PC-3 (cell line): ENCODE measurements around the gene EPB41L4B. TPM values are rescaled to one million over a fixed set of nuclear protein-coding genes. Genes with fewer than 3 reads are reported as not detected.

Experiments
- ATAC-seq: fragments of 200-7000 bp; cut with Tn5 transposase; 2 replicates; pipeline ENCODE4 v1.9.1; 2020; ENCODE audit warnings: mild to moderate bottlenecking, moderate library complexity
- BruUV-seq: library from RNA; stranded (reverse); fragments of 400-500 nt; replicated peaks from 2 replicates; lab custom pipeline; 2021; lab: Mats Ljungman, UMichigan
- CTCF ChIA-PET: fragments of 300-600 bp; sonication (Branson Sonifier 250); formaldehyde crosslinking; loops from one replicate; lab custom pipeline; 2022; ENCODE audit warnings: antibody characterized with exemption; lab: Charles Lee
- POLR2A ChIA-PET: fragments of 300-600 bp; sonication (Branson Sonifier 250); formaldehyde crosslinking; loops from one replicate; lab custom pipeline; 2022; ENCODE audit warnings: antibody characterized with exemption; ENCODE audit not compliant: unreplicated experiment; lab: Charles Lee
- DNase-seq: peaks from one replicate; pipeline ENCODE4 v3.0.0-alpha.2; 2015
- H2AFZ ChIP-seq: fragments of 300-600 bp; sonication (generic); 2 replicates; pipeline ENCODE4 v1.6.0; 2016; ENCODE audit warnings: antibody characterized with exemption, low read length
- H3F3A ChIP-seq: fragments of 300-600 bp; sonication (generic); one replicate; pipeline ENCODE4 v1.6.0; 2017; ENCODE audit warnings: antibody characterized with exemption, low read length, control low read depth, mild to moderate bottlenecking; ENCODE audit not compliant: unreplicated experiment
- H3K27ac ChIP-seq: fragments of 300-600 bp; sonication (generic); 2 replicates; pipeline ENCODE4 v1.5.1; 2016; ENCODE audit warnings: mild to moderate bottlenecking, low read length
- H3K27me3 ChIP-seq: fragments of 300-600 bp; sonication (generic); 2 replicates; pipeline ENCODE4 v1.6.1; 2016; ENCODE audit warnings: low read length, mixed read lengths
- H3K36me3 ChIP-seq: fragments of 300-600 bp; sonication (generic); 2 replicates; pipeline ENCODE4 v1.6.1; 2016; ENCODE audit warnings: low read depth, mixed run types, low read length, mixed read lengths
- H3K4me1 ChIP-seq: fragments of 300-600 bp; sonication (generic); 2 replicates; pipeline ENCODE4 v1.5.1; 2016; ENCODE audit warnings: low read length; ENCODE audit not compliant: insufficient read depth
- H3K4me2 ChIP-seq: fragments of 300-600 bp; sonication (generic); 2 replicates; pipeline ENCODE4 v1.6.0; 2016; ENCODE audit warnings: low read length
- H3K4me3 ChIP-seq: fragments of 300-600 bp; sonication (generic); 2 replicates; pipeline ENCODE4 v1.5.1; 2016; ENCODE audit warnings: mild to moderate bottlenecking, low read length, mixed read lengths
- H3K79me2 ChIP-seq: fragments of 300-600 bp; sonication (generic); 2 replicates; pipeline ENCODE4 v1.6.1; 2017; ENCODE audit warnings: low read length, mixed read lengths
- H3K9ac ChIP-seq: fragments of 300-600 bp; sonication (generic); 2 replicates; pipeline ENCODE4 v1.6.0; 2016; ENCODE audit warnings: mild to moderate bottlenecking, low read length
- H3K9me2 ChIP-seq: fragments of 300-600 bp; sonication (generic); replicated peaks from 2 replicates; pipeline ENCODE4 v1.6.1; 2016; ENCODE audit warnings: mixed run types, low read length, mixed read lengths
- H3K9me3 ChIP-seq: fragments of 300-600 bp; sonication (generic); 2 replicates; pipeline ENCODE4 v1.6.1; 2016; ENCODE audit warnings: low read length, mixed read lengths
- H4K20me1 ChIP-seq: fragments of 300-600 bp; sonication (generic); 2 replicates; pipeline ENCODE4 v1.6.1; 2016; ENCODE audit warnings: low read length, mixed read lengths
- CTCF ChIP-seq: fragments of 300-600 bp; sonication (generic); conservative IDR thresholded peaks from 2 replicates; pipeline ENCODE4 v1.5.1; 2017; ENCODE audit warnings: antibody characterized with exemption, low read depth, mild to moderate bottlenecking, low read length
- EZH2 ChIP-seq: fragments of 300-600 bp; sonication (generic); IDR thresholded peaks from one replicate; pipeline ENCODE4 v1.6.1; 2017; ENCODE audit warnings: antibody characterized with exemption, mild to moderate bottlenecking, low read length; ENCODE audit not compliant: unreplicated experiment
- EZH2phosphoT487 ChIP-seq: fragments of 300-600 bp; sonication (generic); IDR thresholded peaks from 2 replicates; pipeline ENCODE4 v1.6.1; 2018; ENCODE audit warnings: mild to moderate bottlenecking, antibody characterized with exemption, low read length, borderline replicate concordance
- intact Hi-C: fragments of 100-400 bp; cut with micrococcal nuclease; formaldehyde crosslinking; loops from 2 replicates; pipeline ENCODE4 v1.9.0; 2023
- total RNA-seq: library from RNA; depleted of rRNA; stranded (reverse); fragments of >200 nt; gene quantifications from 2 replicates; pipeline ENCODE4 v1.2.3, GENCODE V29; 2014

EPB41L4B gene
- total RNA-seq, 1 experiment from 2014 or later, result 11.2 TPM

- H3K9me3 ChIP-seq, result no peaks in the 10 kb centered on the region
- no TSS peak for BruUV-seq
- H3K27ac ChIP-seq, result peak overlapping the region; percentile 54
- no peaks in the 10 kb centered on the region for H3K9me2 ChIP-seq
- TF ChIP-seq EZH2phosphoT487, result no peak
- peaks cover 67% of the 10 kb centered on the region for H3K4me1 ChIP-seq
- H4K20me1 ChIP-seq, result peaks cover 7% of the 10 kb centered on the region; the same call in 1 of the 2 replicates
- no peaks in the 10 kb centered on the region for H3K27me3 ChIP-seq
- H3K4me2 ChIP-seq, result peak overlapping the region; percentile 26
- H3K4me3 ChIP-seq, result no peak overlapping the region
- no peaks in the 10 kb centered on the region for H3F3A ChIP-seq
- ATAC-seq (no peak), DNase-seq (peak; percentile 55)
- ChIA-PET CTCF (no interaction called here), POLR2A (no interaction called here)
- H3K9ac ChIP-seq, result no peak overlapping the region
- no peaks in the 10 kb centered on the region for H3K36me3 ChIP-seq
- H2AFZ ChIP-seq, result no peak overlapping the region
- intact Hi-C loops, result no loop called here
- H3K79me2 ChIP-seq, result peaks cover 93% of the 10 kb centered on the region
Measured at GRCh38 chr9:109314011-109314531, 6.8 kb downstream of the EPB41L4B start.

- Histone ChIP-seq H3K4me1 (peaks cover 62% of the 10 kb centered on the region), H2AFZ (no peak overlapping the region), H4K20me1 (peaks cover 7% of the 10 kb centered on the region; the same call in 1 of the 2 replicates), H3K27me3 (no peaks in the 10 kb centered on the region), H3K4me2 (peak overlapping the region; percentile 26), H3K9ac (no peak overlapping the region), H3K79me2 (peaks cover 93% of the 10 kb centered on the region), H3K9me3 (no peaks in the 10 kb centered on the region), H3K36me3 (no peaks in the 10 kb centered on the region), H3K9me2 (no peaks in the 10 kb centered on the region), H3K4me3 (no peak overlapping the region), H3F3A (no peaks in the 10 kb centered on the region), H3K27ac (peak overlapping the region; percentile 54)
- ChIA-PET CTCF (no interaction called here), POLR2A (no interaction called here)
- ATAC-seq, result no peak
- BruUV-seq, result no TSS peak
- TF ChIP-seq CTCF, result no peak
- TF ChIP-seq EZH2, result no peak
- no peak for TF ChIP-seq EZH2phosphoT487
- intact Hi-C loops, result no loop called here
- DNase-seq, result no peak
Measured at GRCh38 chr9:109313351-109313750, 7.5 kb downstream of the EPB41L4B start.

- DNase-seq (no peak), ATAC-seq (no peak)
- Histone ChIP-seq H3K4me2 (no peak overlapping the region), H4K20me1 (peaks cover 7% of the 10 kb centered on the region; the same call in 1 of the 2 replicates), H3K36me3 (no peaks in the 10 kb centered on the region), H3K79me2 (peaks cover 93% of the 10 kb centered on the region), H3K9ac (no peak overlapping the region), H3K27ac (no peak overlapping the region), H3K27me3 (no peaks in the 10 kb centered on the region), H3K4me3 (no peak overlapping the region), H2AFZ (no peak overlapping the region), H3K9me3 (no peaks in the 10 kb centered on the region), H3K9me2 (no peaks in the 10 kb centered on the region), H3F3A (no peaks in the 10 kb centered on the region), H3K4me1 (peaks cover 57% of the 10 kb centered on the region)
- no peak for TF ChIP-seq EZH2
- TF ChIP-seq EZH2phosphoT487, result no peak
- no peak for TF ChIP-seq CTCF
- BruUV-seq, result no TSS peak
- ChIA-PET POLR2A (no interaction called here), CTCF (no interaction called here)
- intact Hi-C loops, result no loop called here
Measured at GRCh38 chr9:109312783-109313182, 8.1 kb downstream of the EPB41L4B start.
